Small intestine (tissue), 7 donors: ENCODE measurements around the gene MRPL14. TPM values are rescaled to one million over a fixed set of nuclear protein-coding genes. Genes with fewer than 3 reads are reported as not detected.

Experiments
- DNase-seq, 2 donors: peaks; one replicate each; pipeline versions ENCODE4 v3.0.0 to v3.0.0-alpha.2; 2013
- FAIRE-seq: peaks from 2 replicates; lab custom pipeline; 2012; peaks lifted over from hg19 to GRCh38; lab: Jason Lieb, UNC
- H3K27ac ChIP-seq, 3 donors: one replicate each; pipeline ENCODE4 v1.5.1; 2013; ENCODE audit warnings: low read length in 2 of 3, mild to moderate bottlenecking in 2 of 3, control low read depth in 1 of 3, inconsistent platforms in 1 of 3, low read depth in 1 of 3, moderate library complexity in 1 of 3
- H3K27me3 ChIP-seq, 3 donors: one replicate each; pipeline ENCODE4 v1.6.1; 2013; ENCODE audit warnings: low read length in 3 of 3, inconsistent platforms in 1 of 3; ENCODE audit not compliant: control insufficient read depth in 3 of 3, insufficient read depth in 3 of 3
- H3K36me3 ChIP-seq, 3 donors: one replicate each; pipeline ENCODE4 v1.6.1; 2013; ENCODE audit warnings: low read length in 3 of 3, inconsistent platforms in 1 of 3, low read depth in 1 of 3, mild to moderate bottlenecking in 1 of 3, moderate library complexity in 1 of 3; ENCODE audit not compliant: control insufficient read depth in 3 of 3, insufficient read depth in 2 of 3
- H3K4me1 ChIP-seq, 3 donors: one replicate each; pipeline ENCODE4 v1.6.1; 2013; ENCODE audit warnings: low read length in 2 of 3, inconsistent platforms in 1 of 3, low read depth in 1 of 3, mild to moderate bottlenecking in 1 of 3, moderate library complexity in 1 of 3; ENCODE audit not compliant: control insufficient read depth in 3 of 3, insufficient read depth in 2 of 3
- H3K4me3 ChIP-seq, 3 donors: one replicate each; pipeline ENCODE4 v1.5.1; 2013; ENCODE audit warnings: low read length in 3 of 3, control low read depth in 1 of 3, inconsistent platforms in 1 of 3, low read depth in 1 of 3, mild to moderate bottlenecking in 1 of 3, moderate library complexity in 1 of 3
- H3K9me3 ChIP-seq, 2 donors: one replicate each; pipeline ENCODE4 v1.6.1; 2013; ENCODE audit warnings: low read depth in 1 of 2, low read length in 1 of 2; ENCODE audit not compliant: control insufficient read depth in 2 of 2, insufficient read depth in 1 of 2
- WGBS, 3 donors: extraction: QIAGEN DNeasy Blood & Tissue Kit; methylation state at CpG; one replicate each; pipeline ENCODE4 v1.1.7; 2013; 5-methylcytosine and 5-hydroxymethylcytosine counted together
- polyA plus RNA-seq, 4 donors: library from polyadenylated mRNA; stranded (reverse) in 3 of 4; unstranded in 1 of 4; fragments of 200-250 nt in 3 of 4; fragments of 120-200 nt in 1 of 4; gene quantifications; one replicate each; pipeline versions ENCODE4 v1.2.1 to v1.2.3, GENCODE V29; 2013
- donor health status: healthy with polysubstance abuse.
- donor health status: control.
- donor health status: control.
- donor health status: Bipolar disorder and iron deficiency.
- donor health status: healthy.

The MRPL14 gene
- polyA plus RNA-seq, 4 donors, result 48.7 to 116 (median 96.0) TPM

DNA sequence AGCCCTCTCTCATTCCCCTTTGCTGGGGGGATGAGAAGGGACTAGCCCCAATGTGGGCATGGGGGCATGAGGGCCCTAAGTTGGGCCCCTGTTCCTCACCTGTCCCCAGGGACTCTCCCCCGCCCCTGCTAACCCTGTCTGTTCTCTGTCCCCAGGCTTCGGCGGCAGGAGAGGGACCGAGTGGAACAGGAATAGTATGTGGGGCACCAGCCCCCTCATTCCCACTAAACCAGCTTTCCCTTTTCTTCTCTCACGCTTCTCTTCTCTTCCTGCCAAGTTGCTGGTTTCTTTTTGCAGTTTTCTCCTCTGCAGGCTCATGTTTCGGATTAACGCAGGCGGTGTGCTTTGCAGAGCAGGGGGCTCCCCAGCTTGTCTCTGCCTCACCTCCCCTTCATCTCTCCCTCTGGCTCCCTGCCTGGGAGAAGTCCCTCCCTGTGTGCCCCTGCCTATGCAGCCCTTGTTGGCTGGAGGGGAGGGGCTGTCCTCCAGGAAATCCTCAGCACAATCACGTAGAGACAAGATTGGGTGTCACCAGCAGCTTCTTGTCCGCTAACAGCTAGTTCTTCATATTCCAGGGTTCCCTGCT lies 8.0 kb upstream of the MRPL14 start:
- FAIRE-seq (no peak), DNase-seq (no peak)
- Histone ChIP-seq H3K4me1 (peaks cover 0 to 26% (median 6%) of the 10 kb centered on the region in 3 donors), H3K36me3 (peaks cover 2 to 59% (median 18%) of the 10 kb centered on the region in 3 donors), H3K27me3 (no peaks in the 10 kb centered on the region), H3K4me3 (no peak overlapping the region), H3K9me3 (no peaks in the 10 kb centered on the region), H3K27ac (no peak overlapping the region)
- 88 to 94% (median 91%) methylated on average over 10 of the region's 10 CpGs for WGBS, 3 donors

DNA sequence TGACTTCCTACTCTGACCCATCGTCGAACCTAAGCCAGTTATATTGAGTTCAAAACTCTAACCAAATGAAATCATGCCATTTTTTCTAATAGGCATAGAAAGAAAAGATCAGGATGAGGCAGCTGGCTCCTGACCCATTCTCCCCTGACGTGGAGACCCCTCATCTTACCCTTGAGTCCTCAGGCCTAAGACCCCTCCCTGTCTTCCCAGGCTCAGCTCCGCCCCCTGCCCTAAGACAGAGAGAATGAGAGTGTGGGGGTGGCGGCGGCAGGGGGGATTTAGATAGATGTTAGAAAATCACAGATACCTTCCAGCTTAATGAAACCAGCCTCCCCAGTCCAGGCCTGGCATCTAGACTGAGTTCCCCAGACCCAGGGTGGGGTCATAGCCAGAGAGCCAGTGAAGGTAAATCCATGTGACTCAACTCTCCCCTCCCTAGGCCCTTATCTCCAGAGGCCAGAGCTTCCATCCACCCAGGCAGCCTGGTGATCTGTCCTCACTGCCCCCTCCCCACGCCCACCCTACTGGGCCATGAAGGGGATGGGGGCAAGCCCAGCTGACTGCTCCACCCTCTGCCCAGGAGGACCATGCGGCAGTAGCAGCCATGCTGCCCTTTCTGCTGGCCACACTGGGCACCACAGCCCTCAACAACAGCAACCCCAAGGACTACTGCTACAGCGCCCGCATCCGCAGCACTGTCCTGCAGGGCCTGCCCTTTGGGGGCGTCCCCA lies 6.9 kb upstream of the MRPL14 start:
- WGBS, 3 donors, result 80 to 84% (median 81%) methylated on average over 12 of the region's 12 CpGs
- H3K27ac ChIP-seq, result peak overlapping the region in 2 of 3 donors; percentile 25 to 71
- no peaks in the 10 kb centered on the region for H3K9me3 ChIP-seq
- H3K4me1 ChIP-seq, result peaks cover 0 to 26% (median 6%) of the 10 kb centered on the region in 3 donors
- no peaks in the 10 kb centered on the region for H3K27me3 ChIP-seq
- peaks cover 2 to 48% (median 12%) of the 10 kb centered on the region in 3 donors for H3K36me3 ChIP-seq
- FAIRE-seq (no peak), DNase-seq (no peak)
- no peak overlapping the region for H3K4me3 ChIP-seq

DNA sequence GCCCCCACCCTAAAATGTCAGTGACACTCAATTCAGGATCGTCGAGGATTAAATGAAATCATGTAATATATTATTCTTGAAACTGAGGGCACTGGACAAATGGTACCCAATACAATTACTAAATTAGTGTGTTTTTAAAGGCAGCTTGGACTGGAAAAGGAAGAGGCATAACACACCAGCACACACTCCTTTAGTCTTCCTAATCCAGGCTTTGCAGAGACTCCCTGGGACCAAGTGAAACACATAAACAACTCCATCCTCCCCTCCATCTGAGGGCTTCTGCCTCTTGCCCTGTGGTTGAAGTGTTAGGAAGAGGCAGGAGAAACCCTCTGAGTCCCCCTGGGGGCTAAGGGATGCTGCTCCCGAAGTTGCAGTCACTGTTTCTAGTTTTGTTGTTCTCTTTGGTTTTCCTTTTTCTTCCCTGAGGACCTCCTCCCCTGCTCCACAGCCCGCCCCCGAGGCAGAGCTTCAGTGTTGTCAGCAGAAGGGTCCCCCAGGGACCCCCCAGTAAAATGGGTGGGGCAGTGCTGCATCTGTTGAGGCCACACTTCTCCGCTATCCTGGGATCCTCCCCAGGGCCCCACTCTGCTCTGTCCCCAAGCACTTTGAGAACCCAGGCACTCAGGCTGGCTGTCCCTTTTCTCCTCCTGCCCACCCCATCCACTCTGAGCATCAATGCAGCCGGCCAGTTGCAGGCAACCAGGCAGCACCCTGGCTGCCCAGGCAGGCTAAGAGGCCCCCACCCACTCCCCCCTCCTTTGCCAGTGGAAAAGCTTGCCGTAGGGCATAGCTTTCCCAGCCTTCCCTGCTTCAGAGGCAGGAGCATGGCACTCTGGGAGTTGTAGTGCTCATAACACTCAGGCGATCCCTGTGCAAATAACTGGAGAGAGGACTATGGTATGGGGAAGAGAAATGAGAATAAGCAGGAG lies 6.0 kb upstream of the MRPL14 start:
- Histone ChIP-seq H3K9me3 (no peaks in the 10 kb centered on the region), H3K4me3 (peak overlapping the region in 1 of 3 donors; percentile 11), H3K27ac (peak overlapping the region in 2 of 3 donors; percentile 40 to 59), H3K36me3 (peaks cover 2 to 40% (median 7%) of the 10 kb centered on the region in 3 donors), H3K4me1 (peaks cover 0 to 32% (median 6%) of the 10 kb centered on the region in 3 donors), H3K27me3 (no peaks in the 10 kb centered on the region)
- FAIRE-seq (no peak), DNase-seq (peak; percentile 79 to 86)
- 30 to 38% (median 37%) methylated on average over 9 of the region's 9 CpGs for WGBS, 3 donors

DNA sequence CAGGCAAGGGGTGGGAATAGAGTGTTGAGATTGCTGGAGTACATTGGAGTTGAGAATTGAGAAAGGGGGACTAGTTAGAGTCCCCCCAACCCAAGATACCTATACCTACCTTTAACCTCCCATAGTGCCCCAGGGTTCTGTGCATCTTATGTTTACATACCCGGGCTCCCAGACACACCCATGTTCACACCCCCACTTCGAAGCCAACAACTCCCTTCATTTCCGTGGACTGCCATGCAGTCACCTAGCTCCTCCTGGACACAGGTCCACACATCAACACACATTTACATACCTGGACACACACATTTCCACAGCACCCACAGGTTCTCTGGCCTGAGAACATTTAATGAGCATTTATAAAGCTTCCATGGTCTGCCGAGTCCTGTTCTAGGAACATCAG lies 5.2 kb upstream of the MRPL14 start:
- no peaks in the 10 kb centered on the region for H3K9me3 ChIP-seq
- no peak for FAIRE-seq
- no peak overlapping the region for H3K4me3 ChIP-seq
- DNase-seq, result peak; percentile 54 to 74
- WGBS, 3 donors, result 27 to 63% (median 63%) methylated on average over 4 of the region's 4 CpGs
- H3K36me3 ChIP-seq, result peaks cover 2 to 34% (median 6%) of the 10 kb centered on the region in 3 donors
- no peaks in the 10 kb centered on the region for H3K27me3 ChIP-seq
- H3K4me1 ChIP-seq, result peaks cover 0 to 32% (median 6%) of the 10 kb centered on the region in 3 donors
- peak overlapping the region in 1 of 3 donors; percentile 59 for H3K27ac ChIP-seq

DNA sequence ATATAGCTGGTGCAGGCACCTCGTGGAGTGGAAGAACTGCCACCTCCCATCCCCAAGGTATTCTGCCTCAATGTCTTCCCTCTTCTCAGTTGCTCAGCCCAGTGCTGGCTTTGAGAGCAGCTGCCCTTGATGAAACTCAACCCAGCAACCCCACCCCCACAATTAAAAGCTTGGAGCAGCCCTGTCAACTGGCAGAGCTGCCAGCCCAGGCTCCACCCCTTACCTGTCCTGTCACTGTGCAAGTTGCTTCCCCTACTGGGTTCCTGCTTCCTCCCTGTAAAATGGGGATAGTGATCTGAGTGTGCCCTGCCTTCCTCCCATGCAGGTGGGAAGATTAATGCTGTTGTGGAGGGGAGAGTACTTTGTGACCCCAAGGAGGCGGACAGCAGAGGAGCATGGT lies 4.6 kb upstream of the MRPL14 start:
- Histone ChIP-seq H3K9me3 (no peaks in the 10 kb centered on the region), H3K27ac (peak overlapping the region; percentile 6 to 59 (median 44)), H3K27me3 (no peaks in the 10 kb centered on the region), H3K36me3 (peaks cover 2 to 28% (median 6%) of the 10 kb centered on the region in 3 donors), H3K4me1 (peaks cover 0 to 32% (median 6%) of the 10 kb centered on the region in 3 donors), H3K4me3 (no peak overlapping the region)
- 44 to 75% (median 64%) methylated on average over 2 of the region's 2 CpGs for WGBS, 3 donors
- FAIRE-seq, result no peak
- peak in 1 of 2 donors; percentile 49 for DNase-seq

DNA sequence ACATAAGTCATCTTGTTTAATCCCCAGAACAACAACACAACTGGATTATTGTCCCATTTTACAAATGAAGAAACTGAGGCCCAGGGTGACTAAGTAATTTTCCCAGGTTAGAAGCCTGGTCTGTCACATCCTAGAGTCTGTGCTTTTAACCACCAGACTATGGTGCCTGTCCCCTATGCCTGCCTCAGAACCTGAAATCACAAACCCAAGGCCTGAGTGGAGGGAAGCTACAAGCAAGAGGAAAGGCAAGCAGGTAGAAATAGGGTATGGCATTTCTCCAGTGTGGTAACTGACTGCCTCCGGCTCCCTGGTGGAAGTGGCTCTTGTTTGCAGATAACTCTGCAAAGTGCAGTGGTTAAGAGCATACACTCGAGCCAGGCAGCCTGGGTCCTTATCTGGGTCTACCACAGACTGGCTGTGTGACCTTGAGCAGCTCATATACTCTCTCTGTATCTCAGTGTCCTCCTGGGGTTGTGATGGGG lies 2.6 kb upstream of the MRPL14 start:
- Histone ChIP-seq H3K27ac (no peak overlapping the region), H3K4me1 (peaks cover 0 to 45% (median 11%) of the 10 kb centered on the region in 3 donors), H3K27me3 (no peaks in the 10 kb centered on the region), H3K4me3 (no peak overlapping the region), H3K36me3 (peaks cover 0 to 11% (median 0%) of the 10 kb centered on the region in 3 donors), H3K9me3 (no peaks in the 10 kb centered on the region)
- DNase-seq, result peak in 1 of 2 donors; percentile 13
- 31 to 64% (median 48%) methylated on average over 2 of the region's 2 CpGs for WGBS, 3 donors
- FAIRE-seq, result no peak

DNA sequence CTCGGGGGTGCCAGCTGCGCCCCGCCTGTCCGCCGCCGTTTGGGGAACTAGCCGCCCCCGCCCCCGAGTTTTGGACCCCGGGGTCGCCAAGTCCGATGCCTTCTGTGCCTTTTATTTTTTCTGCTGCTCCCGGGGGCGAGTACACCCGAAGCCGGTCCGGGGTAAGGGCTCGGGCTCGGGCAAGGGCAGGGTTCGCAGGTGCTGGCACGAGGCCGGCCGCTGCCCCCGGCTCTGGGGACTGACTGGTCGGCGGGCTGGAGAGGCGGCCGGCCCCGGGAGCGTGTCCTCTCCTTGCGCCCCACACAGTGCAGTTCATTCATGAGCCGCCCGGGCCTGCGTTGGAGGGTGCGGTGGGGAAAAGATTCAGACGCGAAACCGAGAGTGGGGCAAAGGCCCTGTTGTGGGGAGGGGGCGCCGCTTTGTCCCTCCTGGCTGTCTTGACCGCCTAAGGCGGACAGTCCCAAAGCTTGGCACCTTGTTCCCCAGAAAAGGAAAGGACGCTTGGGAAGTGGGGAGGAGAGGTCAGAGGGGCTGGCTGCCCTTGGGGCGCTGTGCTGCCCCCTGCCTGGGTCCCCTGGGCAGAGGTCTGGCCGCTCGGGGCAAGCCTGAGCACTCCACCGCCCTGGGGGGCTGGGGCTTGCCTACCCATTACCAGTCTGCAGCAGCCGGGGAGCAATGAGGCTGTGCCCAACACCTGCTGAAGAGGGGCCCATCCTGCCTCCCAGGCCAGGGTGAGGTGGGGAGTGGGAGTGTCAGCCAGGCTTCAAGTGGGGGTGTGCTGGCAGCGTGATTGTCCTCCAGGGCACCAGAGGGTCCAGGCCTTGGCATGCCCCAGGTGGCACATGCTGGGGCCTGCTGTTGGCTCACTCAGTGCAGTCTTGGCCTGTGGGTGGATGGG lies 1.0 kb upstream of the MRPL14 start:
- FAIRE-seq, result no peak
- no peaks in the 10 kb centered on the region for H3K27me3 ChIP-seq
- H3K4me3 ChIP-seq, result peak overlapping the region; percentile 86 to 91 (median 88)
- H3K27ac ChIP-seq, result peak overlapping the region in 1 of 3 donors; percentile 22
- DNase-seq, result peak; percentile 40 to 63
- H3K36me3 ChIP-seq, result peaks cover 0 to 2% (median 0%) of the 10 kb centered on the region in 3 donors
- H3K9me3 ChIP-seq, result no peaks in the 10 kb centered on the region
- H3K4me1 ChIP-seq, result peaks cover 2 to 50% (median 12%) of the 10 kb centered on the region in 3 donors
- WGBS, 3 donors, result 4 to 9% (median 8%) methylated on average over 35 to 49 of the region's 49 CpGs
